GM12864 (cell line): ENCODE data around the gene DAPK2.

Experiments
- DNase-seq: peaks from one replicate; pipeline ENCODE4 v3.0.0-alpha.2; 2011; ENCODE audit warnings: low read depth
- H3K4me3 ChIP-seq: 2 replicates; pipeline ENCODE4 v1.5.1; 2011; ENCODE audit warnings: mild to moderate bottlenecking, low read depth, low read length, control low read depth
- CTCF ChIP-seq: IDR thresholded peaks from 2 replicates; pipeline ENCODE4 v1.5.1; 2011; ENCODE audit warnings: low read depth, mild to moderate bottlenecking, moderate library complexity, low read length, control low read depth, inconsistent platforms; ENCODE audit errors: missing control alignments

The DAPK2 gene

GRCh38 chr15:63895787-63896218 lies 150.5 kb downstream of the DAPK2 start:
- TF ChIP-seq CTCF: no peak
- no peak for DNase-seq
- H3K4me3 ChIP-seq: no peak overlapping the region

- no peak for TF ChIP-seq CTCF
- DNase-seq: no peak
- no peak overlapping the region for H3K4me3 ChIP-seq
These were observed 151.1 kb downstream of the DAPK2 start for GRCh38 chr15:63895194-63895593.

DNA sequence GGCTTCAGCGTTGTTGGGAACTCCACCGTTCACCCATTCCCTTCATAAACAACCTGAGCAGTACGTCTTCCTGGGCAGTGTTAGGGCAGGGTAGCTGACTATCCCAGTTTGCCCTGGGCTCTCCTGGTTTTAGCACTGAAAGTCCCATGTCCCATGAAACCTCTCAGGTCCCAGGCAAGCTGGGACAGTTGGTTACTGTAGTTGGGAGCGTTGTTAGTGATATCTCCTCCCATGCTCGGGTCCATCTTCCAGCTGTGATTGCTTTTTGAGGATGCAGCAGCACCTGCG lies 151.7 kb downstream of the DAPK2 start:
- DNase-seq: no peak
- no peak for TF ChIP-seq CTCF
- H3K4me3 ChIP-seq: no peak overlapping the region

GRCh38 chr15:63893866-63894661 lies 152.2 kb downstream of the DAPK2 start:
- TF ChIP-seq CTCF: no peak
- no peak overlapping the region for H3K4me3 ChIP-seq
- DNase-seq: no peak

- no peak overlapping the region for H3K4me3 ChIP-seq
- DNase-seq: peak; percentile 70
- no peak for TF ChIP-seq CTCF
These were observed 153.4 kb downstream of the DAPK2 start for GRCh38 chr15:63892794-63893441.

DNA sequence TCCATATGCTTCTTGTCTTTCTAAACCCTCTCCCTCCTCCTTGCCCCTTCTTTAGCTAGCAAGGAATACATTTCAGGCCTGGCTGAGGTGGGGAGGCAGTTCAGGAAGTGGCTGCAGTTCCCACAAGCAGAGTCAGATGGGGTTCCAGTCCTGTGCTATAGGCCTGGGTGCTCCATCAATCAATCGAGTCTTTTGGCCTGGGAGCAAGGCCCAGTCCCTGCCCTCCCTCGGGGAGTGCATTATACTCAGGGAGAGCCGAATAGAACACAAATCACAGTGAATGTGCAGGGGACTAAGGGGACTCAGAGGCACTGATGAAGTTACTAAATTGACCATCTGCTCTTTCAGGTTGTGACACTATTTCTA lies 154.5 kb downstream of the DAPK2 start:
- no peak for DNase-seq
- TF ChIP-seq CTCF: no peak
- no peak overlapping the region for H3K4me3 ChIP-seq
